Osteoblast (primary cell): ENCODE measurements around the gene SLC2A8. TPM values are rescaled to one million over a fixed set of nuclear protein-coding genes. Genes with fewer than 3 reads are reported as not detected.

Experiments
- DNase-seq: peaks from one replicate; pipeline ENCODE4 v3.0.0; 2011; ENCODE audit warnings: low spot score, mixed read lengths; ENCODE audit not compliant: insufficient read length; ENCODE audit errors: missing footprints
- H2AFZ ChIP-seq: 2 replicates; pipeline ENCODE4 v1.6.0; 2011; ENCODE audit warnings: mild to moderate bottlenecking, low read length
- H3K27ac ChIP-seq: 2 replicates; pipeline ENCODE4 v1.5.1; 2011; ENCODE audit warnings: mild to moderate bottlenecking, low read depth, low read length, moderate library complexity
- H3K27me3 ChIP-seq: 2 replicates; pipeline ENCODE4 v1.6.0; 2012; ENCODE audit warnings: mild to moderate bottlenecking, control low read depth, inconsistent platforms, low read length, moderate library complexity; ENCODE audit not compliant: insufficient read depth
- H3K36me3 ChIP-seq: 2 replicates; pipeline ENCODE4 v1.5.1; 2011; ENCODE audit warnings: mild to moderate bottlenecking, low read length, control low read depth, moderate library complexity; ENCODE audit not compliant: insufficient read depth
- H3K4me1 ChIP-seq: 2 replicates; pipeline ENCODE4 v1.5.1; 2011; ENCODE audit warnings: mild to moderate bottlenecking, low read length, control low read depth, moderate library complexity; ENCODE audit not compliant: insufficient read depth
- H3K4me2 ChIP-seq: 2 replicates; pipeline ENCODE4 v1.6.0; 2011; ENCODE audit warnings: mild to moderate bottlenecking, low read length; ENCODE audit not compliant: insufficient read depth
- H3K4me3 ChIP-seq: fragments of 200-600 bp; sonication (generic); 3 replicates; pipeline ENCODE4 v1.5.1; 2012; ENCODE audit warnings: mild to moderate bottlenecking, low read length, inconsistent platforms; ENCODE audit not compliant: insufficient read depth
- H3K79me2 ChIP-seq: 2 replicates; pipeline ENCODE4 v1.6.0; 2012; ENCODE audit warnings: mild to moderate bottlenecking, low read length, control low read depth, inconsistent platforms; ENCODE audit not compliant: insufficient read depth
- H3K9me3 ChIP-seq: 2 replicates; pipeline ENCODE4 v1.5.1; 2011; ENCODE audit warnings: low read depth, low read length, control low read depth
- H4K20me1 ChIP-seq: 2 replicates; pipeline ENCODE4 v1.6.0; 2012; ENCODE audit warnings: mild to moderate bottlenecking, low read length, control low read depth; ENCODE audit not compliant: insufficient read depth
- CTCF ChIP-seq: IDR thresholded peaks from 2 replicates; pipeline ENCODE4 v1.5.1; 2011; ENCODE audit warnings: mild to moderate bottlenecking, low read depth, low read length, moderate library complexity; ENCODE audit errors: extremely low read depth
- total RNA-seq: library from RNA; depleted of rRNA; stranded (reverse); fragments of >200 nt; gene quantifications from 2 replicates; pipeline ENCODE4 v1.2.3, GENCODE V29; 2012

The SLC2A8 gene
- total RNA-seq, 1 donor = 5.4 TPM

GRCh38 chr9:127424676-127424999 is 27.7 kb downstream of the SLC2A8 start:
- peak overlapping the region; percentile 98 for H2AFZ ChIP-seq
- peak overlapping the region; percentile 97 for H3K4me2 ChIP-seq
- no peak for DNase-seq
- no peak for TF ChIP-seq CTCF
- H3K36me3 ChIP-seq = peaks cover 13% of the 10 kb centered on the region
- H3K9me3 ChIP-seq = no peaks in the 10 kb centered on the region
- H3K4me1 ChIP-seq = peaks cover 27% of the 10 kb centered on the region
- H4K20me1 ChIP-seq = peaks cover 9% of the 10 kb centered on the region
- peak overlapping the region; percentile 84 for H3K27ac ChIP-seq
- H3K79me2 ChIP-seq = peaks cover 57% of the 10 kb centered on the region
- H3K27me3 ChIP-seq = no peaks in the 10 kb centered on the region
- H3K4me3 ChIP-seq = peak overlapping the region; percentile 99

GRCh38 chr9:127426756-127427155 is 29.8 kb downstream of the SLC2A8 start:
- Histone ChIP-seq H3K4me3 (no peak overlapping the region), H3K27me3 (no peaks in the 10 kb centered on the region), H3K27ac (no peak overlapping the region), H3K4me1 (peaks cover 27% of the 10 kb centered on the region), H3K9me3 (no peaks in the 10 kb centered on the region), H3K36me3 (peaks cover 27% of the 10 kb centered on the region), H3K79me2 (peaks cover 67% of the 10 kb centered on the region), H2AFZ (no peak overlapping the region), H3K4me2 (no peak overlapping the region), H4K20me1 (peaks cover 9% of the 10 kb centered on the region)
- no peak for DNase-seq
- no peak for TF ChIP-seq CTCF

GRCh38 chr9:127428348-127428747 is 31.4 kb downstream of the SLC2A8 start:
- Histone ChIP-seq H3K27ac (no peak overlapping the region), H3K79me2 (peaks cover 57% of the 10 kb centered on the region), H3K4me2 (no peak overlapping the region), H3K9me3 (no peaks in the 10 kb centered on the region), H3K27me3 (no peaks in the 10 kb centered on the region), H4K20me1 (peaks cover 14% of the 10 kb centered on the region), H2AFZ (no peak overlapping the region), H3K36me3 (peaks cover 32% of the 10 kb centered on the region), H3K4me3 (no peak overlapping the region), H3K4me1 (peaks cover 15% of the 10 kb centered on the region)
- TF ChIP-seq CTCF = no peak
- no peak for DNase-seq

- H3K4me3 ChIP-seq = no peak overlapping the region
- no peak for DNase-seq
- peaks cover 46% of the 10 kb centered on the region for H3K79me2 ChIP-seq
- no peak overlapping the region for H2AFZ ChIP-seq
- TF ChIP-seq CTCF = no peak
- no peaks in the 10 kb centered on the region for H3K9me3 ChIP-seq
- no peak overlapping the region for H3K4me2 ChIP-seq
- H3K27ac ChIP-seq = no peak overlapping the region
- peaks cover 51% of the 10 kb centered on the region for H3K36me3 ChIP-seq
- no peaks in the 10 kb centered on the region for H3K27me3 ChIP-seq
- peaks cover 14% of the 10 kb centered on the region for H4K20me1 ChIP-seq
- peaks cover 6% of the 10 kb centered on the region for H3K4me1 ChIP-seq
Measured at GRCh38 chr9:127430415-127430814, 33.4 kb downstream of the SLC2A8 start.
